Spleen (tissue), 11 donors: ENCODE measurements around the gene ENOX1. TPM values are rescaled to one million over a fixed set of nuclear protein-coding genes. Genes with fewer than 3 reads are reported as not detected.

ENCODE experiments used
- DNase-seq: peaks from one replicate; pipeline ENCODE4 v3.0.0-alpha.2; 2020
- H3K27ac ChIP-seq, 8 donors: fragments of 200-600 bp; sonication (generic) in 7 of 8; 1 replicate in 4 of 8; 2 replicates in 4 of 8; pipeline versions ENCODE4 v1.5.0 to v1.8.0; 2016 to 2021; ENCODE audit warnings: inconsistent platforms in 4 of 8, mild to moderate bottlenecking in 4 of 8, moderate library complexity in 1 of 8
- H3K27me3 ChIP-seq, 7 donors: fragments of 200-600 bp; sonication (generic) in 6 of 7; replicated peaks in 1 of 7; 1 replicate in 4 of 7; 2 replicates in 3 of 7; pipeline versions ENCODE4 v1.5.0 to v1.8.0; 2016 to 2021; ENCODE audit warnings: inconsistent platforms in 3 of 7, mild to moderate bottlenecking in 1 of 7
- H3K36me3 ChIP-seq, 6 donors: fragments of 200-600 bp; sonication (generic) in 5 of 6; 1 replicate in 4 of 6; 2 replicates in 2 of 6; pipeline versions ENCODE4 v1.5.0 to v1.8.0; 2016 to 2021; ENCODE audit warnings: inconsistent platforms in 2 of 6
- H3K4me1 ChIP-seq, 6 donors: fragments of 200-600 bp; sonication (generic) in 5 of 6; 1 replicate in 3 of 6; 2 replicates in 3 of 6; pipeline versions ENCODE4 v1.5.0 to v1.8.0; 2016 to 2021; ENCODE audit warnings: inconsistent platforms in 3 of 6
- H3K4me3 ChIP-seq, 8 donors: fragments of 200-600 bp; sonication (generic) in 7 of 8; 1 replicate in 4 of 8; 2 replicates in 4 of 8; pipeline versions ENCODE4 v1.5.0 to v1.8.0; 2016 to 2021; ENCODE audit warnings: inconsistent platforms in 4 of 8, mild to moderate bottlenecking in 4 of 8, moderate library complexity in 2 of 8
- H3K9me3 ChIP-seq, 8 donors: fragments of 200-600 bp; sonication (generic) in 7 of 8; 1 replicate in 4 of 8; 2 replicates in 4 of 8; pipeline versions ENCODE4 v1.5.0 to v1.8.0; 2016 to 2021; ENCODE audit warnings: inconsistent platforms in 4 of 8
- POLR2A ChIP-seq, 3 donors: fragments of 450-650 bp; IDR thresholded peaks; one replicate each; pipeline ENCODE4 v1.5.1; 2017; ENCODE audit warnings: antibody characterized with exemption in 3 of 3, mild to moderate bottlenecking in 1 of 3
- POLR2AphosphoS5 ChIP-seq, 3 donors: sonication (generic); formaldehyde crosslinking; IDR thresholded peaks; one replicate each; pipeline ENCODE4 v1.5.1; 2017; ENCODE audit warnings: antibody characterized with exemption in 3 of 3
- WGBS, 5 donors: extraction: QIAGEN DNeasy Blood & Tissue Kit in 3 of 5; methylation state at CpG; one replicate each; pipeline versions ENCODE4 v1.1.5 to v1.1.7; 2013 to 2018; 5-methylcytosine and 5-hydroxymethylcytosine counted together
- intact Hi-C: fragments of 100-400 bp; cut with DNase I; formaldehyde crosslinking; loops from one replicate; pipeline ENCODE4 v1.15.0; 2023; ENCODE audit warnings: low total_unique reads
- polyA plus RNA-seq, 3 donors: library from polyadenylated mRNA; stranded (reverse); fragments of 200-250 nt; gene quantifications; one replicate each; pipeline ENCODE4 v1.2.1, GENCODE V29; 2013
- total RNA-seq, 7 donors: library from RNA; depleted of rRNA in 3 of 7; stranded (reverse); fragments of >200 nt in 3 of 7; fragmentation: NEBNext Ultra II Directional in 4 of 7; extraction: Animal tissue kit (Norgen Biotek cat#: 25700) in 4 of 7; gene quantifications; one replicate each; pipeline versions ENCODE4 v1.1.0 to v1.2.1, GENCODE V29; 2016 to 2021
- TF ChIP-seq, protein P1 (sequence below), 11 experiments: fragments of 200-600 bp in 7 of 11; fragments of 450-650 bp in 4 of 11; sonication (generic) in 4 of 11; IDR thresholded peaks in 8 of 11; conservative IDR thresholded peaks in 3 of 11; 1 replicate in 7 of 11; 2 replicates in 4 of 11; pipeline versions ENCODE4 v1.4.0 to v1.8.0; 2016 to 2021; ENCODE audit warnings: antibody characterized with exemption in 11 of 11, inconsistent platforms in 4 of 11, mild to moderate bottlenecking in 1 of 11
- donor health status: healthy with polysubstance abuse.
- donor health status: DM: no; HTN: no; CAD: no; lungs with moderate emphysema.
- donor health status: DM: no; HTN: no; CAD: no.
- donor health status: Bipolar disorder and iron deficiency.
- donor health status: healthy.
- donor health status: DM: no; HTN: no; CAD: no.
- donor health status: DM: yes; HTN: yes; CAD: no.

Gene ENOX1
- total and polyA plus RNA-seq, 10 donors = 0.42 to 1.3 (median 0.54) TPM; not detected in 1

DNA sequence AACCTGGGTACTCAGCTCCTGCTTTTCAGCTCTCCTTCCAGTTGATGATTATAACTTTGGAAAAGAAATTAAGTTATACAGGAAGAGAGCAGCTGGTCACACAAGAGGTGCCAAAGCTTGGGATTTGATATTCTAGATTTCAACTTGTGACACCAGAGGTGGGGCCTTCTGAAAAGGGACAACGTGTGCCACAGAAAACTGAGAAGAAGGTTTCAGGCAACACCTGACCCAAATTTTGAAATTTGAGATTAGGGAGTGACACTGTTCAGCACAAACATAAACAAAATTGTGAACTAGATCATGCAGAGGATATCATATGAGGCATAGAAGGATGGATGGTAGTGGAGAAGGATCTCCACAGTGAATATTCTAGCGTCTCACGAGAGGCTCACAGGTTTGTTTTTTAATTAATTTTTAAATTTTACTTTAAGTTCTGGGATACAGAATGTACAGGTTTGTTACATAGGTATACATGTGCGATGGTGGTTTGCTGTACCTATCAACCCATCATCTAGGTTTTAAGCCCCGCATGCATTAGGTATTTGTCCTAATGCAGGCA is 379.7 kb downstream of the ENOX1 start:
- intact Hi-C loops = no loop called here
- H3K36me3 ChIP-seq = no peaks in the 10 kb centered on the region
- 86 to 95% (median 92%) methylated on average over 5 of the region's 5 CpGs for WGBS, 5 donors
- H3K27me3 ChIP-seq = no peaks in the 10 kb centered on the region
- no peaks in the 10 kb centered on the region for H3K9me3 ChIP-seq
- H3K4me3 ChIP-seq = no peak overlapping the region
- no peak for DNase-seq
- TF ChIP-seq, protein P1, sequence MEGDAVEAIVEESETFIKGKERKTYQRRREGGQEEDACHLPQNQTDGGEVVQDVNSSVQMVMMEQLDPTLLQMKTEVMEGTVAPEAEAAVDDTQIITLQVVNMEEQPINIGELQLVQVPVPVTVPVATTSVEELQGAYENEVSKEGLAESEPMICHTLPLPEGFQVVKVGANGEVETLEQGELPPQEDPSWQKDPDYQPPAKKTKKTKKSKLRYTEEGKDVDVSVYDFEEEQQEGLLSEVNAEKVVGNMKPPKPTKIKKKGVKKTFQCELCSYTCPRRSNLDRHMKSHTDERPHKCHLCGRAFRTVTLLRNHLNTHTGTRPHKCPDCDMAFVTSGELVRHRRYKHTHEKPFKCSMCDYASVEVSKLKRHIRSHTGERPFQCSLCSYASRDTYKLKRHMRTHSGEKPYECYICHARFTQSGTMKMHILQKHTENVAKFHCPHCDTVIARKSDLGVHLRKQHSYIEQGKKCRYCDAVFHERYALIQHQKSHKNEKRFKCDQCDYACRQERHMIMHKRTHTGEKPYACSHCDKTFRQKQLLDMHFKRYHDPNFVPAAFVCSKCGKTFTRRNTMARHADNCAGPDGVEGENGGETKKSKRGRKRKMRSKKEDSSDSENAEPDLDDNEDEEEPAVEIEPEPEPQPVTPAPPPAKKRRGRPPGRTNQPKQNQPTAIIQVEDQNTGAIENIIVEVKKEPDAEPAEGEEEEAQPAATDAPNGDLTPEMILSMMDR (IDR thresholded peaks at IDR 0.05 in 8 of 11, conservative IDR thresholded peaks at IDR 0.05 in 3 of 11) = no peak
- TF ChIP-seq POLR2AphosphoS5 (IDR thresholded peaks at IDR 0.05) (no peak), POLR2A (IDR thresholded peaks at IDR 0.05) (no peak)
- H3K27ac ChIP-seq = no peak overlapping the region
- no peaks in the 10 kb centered on the region for H3K4me1 ChIP-seq

DNA sequence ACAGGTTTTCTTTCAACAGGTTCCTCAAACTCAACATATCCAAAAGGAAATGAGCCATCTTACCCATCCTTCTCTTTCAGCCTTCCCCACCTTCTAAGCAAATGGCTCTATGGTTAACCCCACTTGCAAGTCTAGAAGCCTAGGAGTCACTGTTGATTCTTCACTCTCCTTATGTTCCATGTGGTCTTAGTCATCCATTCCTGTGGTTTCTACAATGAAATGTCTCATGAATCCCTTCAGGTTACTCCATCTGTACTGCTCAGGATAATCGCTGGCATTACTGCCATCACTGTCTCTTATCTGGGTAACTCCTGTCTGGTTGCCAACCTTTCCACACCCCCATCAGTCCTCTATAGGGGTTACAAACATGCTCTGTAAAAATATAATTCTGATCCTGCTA is 381.3 kb downstream of the ENOX1 start:
- H3K27ac ChIP-seq = no peak overlapping the region
- no peak overlapping the region for H3K4me3 ChIP-seq
- no peaks in the 10 kb centered on the region for H3K27me3 ChIP-seq
- no peak for DNase-seq
- WGBS, 5 donors = 90 to 100% (median 92%) methylated on average over 1 of the region's 1 CpG
- H3K9me3 ChIP-seq = no peaks in the 10 kb centered on the region
- H3K36me3 ChIP-seq = no peaks in the 10 kb centered on the region
- intact Hi-C loops = no loop called here
- TF ChIP-seq POLR2AphosphoS5 (IDR thresholded peaks at IDR 0.05) (no peak), POLR2A (IDR thresholded peaks at IDR 0.05) (no peak)
- TF ChIP-seq, protein P1 (IDR thresholded peaks at IDR 0.05 in 8 of 11, conservative IDR thresholded peaks at IDR 0.05 in 3 of 11) = no peak
- no peaks in the 10 kb centered on the region for H3K4me1 ChIP-seq

DNA sequence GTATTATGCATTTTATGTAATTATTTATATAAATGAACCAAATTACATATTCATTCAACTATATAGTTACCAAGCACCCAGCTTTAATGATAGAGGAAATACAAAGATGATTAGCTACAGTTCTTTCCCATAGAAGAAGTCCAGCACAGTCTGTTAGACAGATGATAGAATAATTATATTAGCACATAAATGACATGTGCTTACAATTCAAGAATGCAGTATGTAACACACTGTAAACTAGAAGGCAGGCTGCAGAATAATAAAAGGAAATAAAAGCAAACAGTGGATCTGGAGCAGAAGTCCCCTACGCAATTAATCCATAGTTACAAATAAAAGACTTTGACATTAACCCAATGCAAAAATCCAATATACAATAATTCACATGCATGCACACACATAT is 384.4 kb downstream of the ENOX1 start:
- H3K9me3 ChIP-seq = no peaks in the 10 kb centered on the region
- no peak overlapping the region for H3K4me3 ChIP-seq
- no peak for DNase-seq
- H3K27me3 ChIP-seq = no peaks in the 10 kb centered on the region
- intact Hi-C loops = no loop called here
- H3K4me1 ChIP-seq = no peaks in the 10 kb centered on the region
- WGBS, 5 donors = 89 to 100% (median 94%) methylated on average over 1 of the region's 1 CpG
- H3K36me3 ChIP-seq = no peaks in the 10 kb centered on the region
- no peak overlapping the region for H3K27ac ChIP-seq
- TF ChIP-seq, protein P1 (IDR thresholded peaks at IDR 0.05 in 8 of 11, conservative IDR thresholded peaks at IDR 0.05 in 3 of 11) = no peak
- TF ChIP-seq POLR2AphosphoS5 (IDR thresholded peaks at IDR 0.05) (no peak), POLR2A (IDR thresholded peaks at IDR 0.05) (no peak)

DNA sequence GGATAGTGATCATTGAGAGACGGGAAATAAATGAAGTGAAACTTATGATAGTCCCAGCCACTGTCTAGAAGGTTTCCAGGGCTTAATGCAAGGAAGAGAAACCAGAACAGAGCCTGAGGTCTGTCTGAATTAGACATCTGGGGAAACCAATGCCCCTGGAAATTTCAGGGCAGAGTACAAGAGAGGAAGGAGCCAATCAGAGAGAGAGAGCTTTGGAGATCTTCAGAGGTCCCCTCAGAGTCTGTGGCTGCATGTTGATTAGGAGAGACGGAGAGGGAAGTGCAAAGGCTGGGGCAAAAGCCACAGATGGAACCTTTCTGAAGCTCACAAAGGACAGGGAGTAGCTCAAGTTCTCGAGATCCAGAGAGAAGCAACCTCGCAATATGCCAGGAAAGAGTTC is 385.4 kb downstream of the ENOX1 start:
- intact Hi-C loops = no loop called here
- Histone ChIP-seq H3K27me3 (no peaks in the 10 kb centered on the region), H3K4me1 (no peaks in the 10 kb centered on the region), H3K4me3 (no peak overlapping the region), H3K27ac (no peak overlapping the region), H3K9me3 (no peaks in the 10 kb centered on the region), H3K36me3 (no peaks in the 10 kb centered on the region)
- WGBS, 5 donors = 39 to 47% (median 43%) methylated on average over 4 of the region's 4 CpGs
- no peak for DNase-seq
- no peak for TF ChIP-seq POLR2AphosphoS5 (IDR thresholded peaks at IDR 0.05)
- TF ChIP-seq, protein P1 (IDR thresholded peaks at IDR 0.05 in 8 of 11, conservative IDR thresholded peaks at IDR 0.05 in 3 of 11) = no peak
- TF ChIP-seq POLR2A (IDR thresholded peaks at IDR 0.05) = no peak
